ENCODE results near the gene DUSP22. TPM values are rescaled to one million over a fixed set of nuclear protein-coding genes. Genes with fewer than 3 reads are reported as not detected.
"Not testable (repeated sequence)": the region's sequence is repeated elsewhere in the genome, so short reads cannot be mapped to it uniquely, and the experiment has no call there.

The DUSP22 gene
- polyA plus RNA-seq, 1 of the 3 experiments (the other 2 are of a cell fraction): 6.8 TPM

DNA sequence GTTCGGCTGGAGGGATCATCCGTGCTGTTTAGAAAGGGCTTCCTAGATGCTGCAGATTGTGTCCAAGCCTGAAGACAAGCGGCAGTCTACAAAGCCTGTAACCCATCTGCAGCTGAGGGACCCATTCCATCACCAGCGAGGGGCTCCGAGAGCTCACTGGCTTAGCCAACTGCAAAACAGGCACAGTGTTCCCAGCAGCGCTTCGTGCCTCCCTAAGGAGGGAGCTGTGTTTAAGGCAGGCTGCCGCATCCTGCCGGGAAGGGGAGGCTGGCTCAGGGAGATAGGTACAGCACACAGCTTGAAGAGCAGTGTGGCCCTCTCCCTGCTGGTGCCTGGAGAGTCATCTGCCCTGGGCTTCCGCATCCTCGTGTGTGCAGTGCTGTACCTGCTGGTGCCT lies 32.4 kb downstream of the DUSP22 start:
- POLR2A ChIA-PET: no interaction called here
- no peaks in the 10 kb centered on the region for H3K9me2 ChIP-seq
- H3K9me3 ChIP-seq: no peaks in the 10 kb centered on the region
- no peak for DNase-seq
- H3K79me2 ChIP-seq (ENCODE audit: insufficient read depth): no peaks in the 10 kb centered on the region
- peaks cover 31% of the 10 kb centered on the region for H3K27me3 ChIP-seq (ENCODE audit: insufficient read depth)
- WGBS (ENCODE audit: low lambda C conversion rate): 37% methylated on average over 11 of the region's 11 CpGs
- H3K9ac ChIP-seq: no peak overlapping the region
- no peaks in the 10 kb centered on the region; a peak in 2 of 4 replicates for H3K4me1 ChIP-seq (ENCODE audit: control insufficient read depth in 1 of 2, insufficient read depth in 2 of 2, low read depth in 1 of 2, low read length in 1 of 2)
- TF ChIP-seq JUND (IDR thresholded peaks at IDR 0.05) (no peak), TAF1 (IDR thresholded peaks at IDR 0.05; ENCODE audit: borderline replicate concordance, low read depth, low read length) (no peak), PBX3 (IDR thresholded peaks at IDR 0.05) (no peak), USF2 (IDR thresholded peaks at IDR 0.05; ENCODE audit: borderline replicate concordance, low read depth, low read length) (no peak), POLR2AphosphoS5 (IDR thresholded peaks at IDR 0.05; ENCODE audit: low read depth, low read length) (no peak), FOSL2 (IDR thresholded peaks at IDR 0.05; ENCODE audit: borderline replicate concordance, low read depth) (no peak), CTCF (IDR thresholded peaks at IDR 0.05) (no peak), SIN3A (IDR thresholded peaks at IDR 0.05; ENCODE audit: borderline replicate concordance, low read depth, low read length) (no peak), ELF1 (IDR thresholded peaks at IDR 0.05) (no peak), EP300 (IDR thresholded peaks at IDR 0.05; ENCODE audit: borderline replicate concordance in 1 of 2, low read depth in 1 of 2, low read length in 1 of 2) (no peak), ZBTB33 (IDR thresholded peaks at IDR 0.05; ENCODE audit: borderline replicate concordance, low read depth) (no peak), RAD21 (IDR thresholded peaks at IDR 0.05; ENCODE audit: low read length) (no peak), NFIC (IDR thresholded peaks at IDR 0.05; ENCODE audit: borderline replicate concordance) (no peak), EZH2phosphoT487 (IDR thresholded peaks at IDR 0.05; ENCODE audit: borderline replicate concordance, low read depth) (no peak), TEAD4 (IDR thresholded peaks at IDR 0.05; ENCODE audit: borderline replicate concordance, insufficient read depth) (no peak), MAX (IDR thresholded peaks at IDR 0.05; ENCODE audit: low read depth) (no peak), FOXJ3 (CRISPR knock-in tag; IDR thresholded peaks at IDR 0.05) (no peak), FOXM1 (IDR thresholded peaks at IDR 0.05; ENCODE audit: low read depth) (no peak)
- no peaks in the 10 kb centered on the region for H3F3A ChIP-seq (replicated peaks; ENCODE audit: insufficient read depth)
- 0 out of 2 replicates have a peak, but pooled peaks cover 4% of the 10 kb centered on the region for H4K20me1 ChIP-seq (ENCODE audit: insufficient read depth)
- no peak overlapping the region for H3K4me3 ChIP-seq (ENCODE audit: low read depth in 2 of 2, low read length in 1 of 2)
- no peak overlapping the region for H2AFZ ChIP-seq (ENCODE audit: low read depth)
- no peak overlapping the region for H3K27ac ChIP-seq (ENCODE audit: low read depth in 2 of 2, low read length in 1 of 2)
- no peaks in the 10 kb centered on the region for H3K36me3 ChIP-seq (replicated peaks in 1 of 2; ENCODE audit: control insufficient read depth in 1 of 2, insufficient read depth in 2 of 2, low read length in 1 of 2)
- H3K4me2 ChIP-seq: no peak overlapping the region
- CTCF ChIA-PET: no interaction called here

- H3K4me2 ChIP-seq; H3K79me2 ChIP-seq (ENCODE audit: insufficient read depth); H3K27ac ChIP-seq (ENCODE audit: low read depth in 2 of 2, low read length in 1 of 2); H3F3A ChIP-seq (replicated peaks; ENCODE audit: insufficient read depth); CTCF ChIA-PET; H3K4me3 ChIP-seq (ENCODE audit: low read depth in 2 of 2, low read length in 1 of 2); DNase-seq; H3K4me1 ChIP-seq (ENCODE audit: control insufficient read depth in 1 of 2, insufficient read depth in 2 of 2, low read depth in 1 of 2, low read length in 1 of 2); H3K9me2 ChIP-seq; POLR2A ChIA-PET; H3K9me3 ChIP-seq; H2AFZ ChIP-seq (ENCODE audit: low read depth); H4K20me1 ChIP-seq (ENCODE audit: insufficient read depth); H3K36me3 ChIP-seq (replicated peaks in 1 of 2; ENCODE audit: control insufficient read depth in 1 of 2, insufficient read depth in 2 of 2, low read length in 1 of 2); H3K9ac ChIP-seq: not testable (repeated sequence)
- H3K27me3 ChIP-seq (ENCODE audit: insufficient read depth): peaks cover 31% of the 10 kb centered on the region
- WGBS (ENCODE audit: low lambda C conversion rate): 46% methylated on average over 16 of the region's 16 CpGs
Observed at GRCh38 chr6:325161-325860, 33.0 kb downstream of the DUSP22 start.

GRCh38 chr6:326066-326465 lies 33.8 kb downstream of the DUSP22 start:
- H3K9me2 ChIP-seq; H3K79me2 ChIP-seq (ENCODE audit: insufficient read depth); H3F3A ChIP-seq (replicated peaks; ENCODE audit: insufficient read depth); H3K4me1 ChIP-seq (ENCODE audit: control insufficient read depth in 1 of 2, insufficient read depth in 2 of 2, low read depth in 1 of 2, low read length in 1 of 2); H2AFZ ChIP-seq (ENCODE audit: low read depth); POLR2A ChIA-PET; H3K36me3 ChIP-seq (replicated peaks in 1 of 2; ENCODE audit: control insufficient read depth in 1 of 2, insufficient read depth in 2 of 2, low read length in 1 of 2); H4K20me1 ChIP-seq (ENCODE audit: insufficient read depth); H3K4me3 ChIP-seq (ENCODE audit: low read depth in 2 of 2, low read length in 1 of 2); H3K4me2 ChIP-seq; H3K9ac ChIP-seq; DNase-seq; H3K9me3 ChIP-seq; CTCF ChIA-PET; H3K27ac ChIP-seq (ENCODE audit: low read depth in 2 of 2, low read length in 1 of 2): not testable (repeated sequence)
- WGBS (ENCODE audit: low lambda C conversion rate): 46% methylated on average over 8 of the region's 9 CpGs
- H3K27me3 ChIP-seq (ENCODE audit: insufficient read depth): peaks cover 31% of the 10 kb centered on the region
